ENCODE results near the gene MARCHF9. TPM values are rescaled to one million over a fixed set of nuclear protein-coding genes. Genes with fewer than 3 reads are reported as not detected.

Gene MARCHF9
- total RNA-seq, 6 experiments from 2014 or later: 2.1 to 3.9 (median 3.3) TPM

- no peak for DNase-seq
- ATAC-seq: no peak
- H3K4me1 ChIP-seq: no peaks in the 10 kb centered on the region
- WGBS (ENCODE audit: insufficient coverage, low coverage, low lambda C conversion rate, missing lambda C conversion rate): 92% methylated on average over 14 of the region's 22 CpGs
- H3K27me3 ChIP-seq: no peaks in the 10 kb centered on the region
- TF ChIP-seq POLR2A (IDR thresholded peaks at IDR 0.05) (no peak), CTCF (IDR thresholded peaks at IDR 0.05) (no peak)
- intact Hi-C loops (cut with DNase I): no loop called here
- no peak overlapping the region for H3K4me3 ChIP-seq
- H3K27ac ChIP-seq: no peak overlapping the region
- H3K9me3 ChIP-seq: no peaks in the 10 kb centered on the region
- peaks cover 0 to 72% (median 27%) of the 10 kb centered on the region in 4 donors for H3K36me3 ChIP-seq
Measured at GRCh38 chr12:57717846-57718640, 36.9 kb upstream of the MARCHF9 start.

- Histone ChIP-seq H3K27ac (no peak overlapping the region), H3K36me3 (peaks cover 0 to 71% (median 27%) of the 10 kb centered on the region in 4 donors), H3K27me3 (no peaks in the 10 kb centered on the region), H3K4me1 (no peaks in the 10 kb centered on the region), H3K9me3 (no peaks in the 10 kb centered on the region), H3K4me3 (no peak overlapping the region)
- 97% methylated on average over 11 of the region's 15 CpGs for WGBS (ENCODE audit: insufficient coverage, low coverage, low lambda C conversion rate, missing lambda C conversion rate)
- TF ChIP-seq CTCF (IDR thresholded peaks at IDR 0.05) (no peak), POLR2A (IDR thresholded peaks at IDR 0.05) (no peak)
- intact Hi-C loops (cut with DNase I): no loop called here
- ATAC-seq (no peak), DNase-seq (no peak)
Measured at GRCh38 chr12:57718641-57719528, 36.0 kb upstream of the MARCHF9 start.

GRCh38 chr12:57719777-57720605 is 34.9 kb upstream of the MARCHF9 start:
- Histone ChIP-seq H3K4me3 (no peak overlapping the region), H3K9me3 (no peaks in the 10 kb centered on the region), H3K36me3 (peaks cover 0 to 62% (median 27%) of the 10 kb centered on the region in 4 donors), H3K27me3 (no peaks in the 10 kb centered on the region), H3K4me1 (no peaks in the 10 kb centered on the region), H3K27ac (no peak overlapping the region)
- WGBS (ENCODE audit: insufficient coverage, low coverage, low lambda C conversion rate, missing lambda C conversion rate): 92% methylated on average over 5 of the region's 20 CpGs
- ATAC-seq (no peak), DNase-seq (no peak)
- TF ChIP-seq POLR2A (IDR thresholded peaks at IDR 0.05) (no peak), CTCF (IDR thresholded peaks at IDR 0.05) (no peak)
- intact Hi-C loops (cut with DNase I): no loop called here

All from right lobe of liver (tissue), 6 donors.